Transverse colon (tissue), 4 donors: ENCODE measurements around the gene NSD2. TPM values are rescaled to one million over a fixed set of nuclear protein-coding genes. Genes with fewer than 3 reads are reported as not detected.

Experiments
- DNase-seq: peaks from one replicate; pipeline ENCODE4 v3.0.0-alpha.2; 2019
- H3K27ac ChIP-seq, 4 donors: fragments of 200-600 bp; sonication (generic); 2 replicates each; pipeline ENCODE4 v1.5.1; 2016 to 2018; ENCODE audit warnings: inconsistent platforms in 4 of 4
- H3K27me3 ChIP-seq: fragments of 200-600 bp; sonication (generic); 2 replicates; pipeline ENCODE4 v1.5.1; 2017; ENCODE audit warnings: inconsistent platforms
- H3K36me3 ChIP-seq, 4 donors: fragments of 200-600 bp; sonication (generic); 2 replicates each; pipeline ENCODE4 v1.5.1; 2017 to 2019; ENCODE audit warnings: inconsistent platforms in 4 of 4
- H3K4me1 ChIP-seq, 4 donors: fragments of 200-600 bp; sonication (generic); 2 replicates each; pipeline ENCODE4 v1.5.1; 2017 to 2020; ENCODE audit warnings: inconsistent platforms in 4 of 4
- H3K4me3 ChIP-seq, 4 donors: fragments of 200-600 bp; sonication (generic); 1 replicate in 1 of 4; 2 replicates in 3 of 4; pipeline versions ENCODE4 v1.5.1 to v1.6.1; 2017 to 2019; ENCODE audit warnings: inconsistent platforms in 4 of 4
- H3K9me3 ChIP-seq, 2 donors: fragments of 200-600 bp; sonication (generic); 2 replicates each; pipeline ENCODE4 v1.5.1; 2017 to 2019; ENCODE audit warnings: inconsistent platforms in 2 of 2
- CTCF ChIP-seq, 5 experiments: fragments of 200-600 bp in 3 of 5; fragments of 450-650 bp in 2 of 5; sonication (generic) in 3 of 5; IDR thresholded peaks; 1 replicate in 2 of 5; 2 replicates in 3 of 5; pipeline ENCODE4 v1.5.1; 2016 to 2017; ENCODE audit warnings: antibody characterized with exemption in 5 of 5, inconsistent platforms in 3 of 5, mild to moderate bottlenecking in 2 of 5, moderate library complexity in 1 of 5
- EP300 ChIP-seq: sonication (generic); formaldehyde crosslinking; IDR thresholded peaks from one replicate; pipeline ENCODE4 v1.6.1; 2017; ENCODE audit warnings: antibody characterized with exemption, low read depth
- POLR2A ChIP-seq: fragments of 450-650 bp; IDR thresholded peaks from one replicate; pipeline ENCODE4 v1.6.1; 2016; ENCODE audit warnings: antibody characterized with exemption, mild to moderate bottlenecking, moderate library complexity
- POLR2AphosphoS5 ChIP-seq, 3 donors: sonication (generic); formaldehyde crosslinking; IDR thresholded peaks; one replicate each; pipeline ENCODE4 v1.6.1; 2016; ENCODE audit warnings: antibody characterized with exemption in 3 of 3
- WGBS, 2 donors: methylation state at CpG; one replicate each; pipeline ENCODE4 v1.1.5; 2018; ENCODE audit warnings: low coverage in 1 of 2; 5-methylcytosine and 5-hydroxymethylcytosine counted together
- in situ Hi-C, 4 donors: fragments of 200-750 bp; cut with MboI; loops; one replicate each; pipeline versions ENCODE4 v1.15.0 to v1.15.1; 2017; ENCODE audit warnings: low sequenced_read_pairs in 3 of 4, low pct_ligation_motif_present in 1 of 4, low pct_unique_long_range_greater_than_20kb in 1 of 4
- intact Hi-C: fragments of 100-400 bp; cut with DNase I; formaldehyde crosslinking; loops from one replicate; pipeline ENCODE4 v1.15.1; 2023; ENCODE audit warnings: low total_unique reads
- total RNA-seq, 4 donors: library from RNA; depleted of rRNA; stranded (reverse); fragments of >200 nt; gene quantifications; one replicate each; pipeline ENCODE4 v1.1.0, GENCODE V29; 2016

Gene NSD2
- total RNA-seq, 4 donors from 2014 or later = 78.4 to 591 (median 158) TPM

DNA sequence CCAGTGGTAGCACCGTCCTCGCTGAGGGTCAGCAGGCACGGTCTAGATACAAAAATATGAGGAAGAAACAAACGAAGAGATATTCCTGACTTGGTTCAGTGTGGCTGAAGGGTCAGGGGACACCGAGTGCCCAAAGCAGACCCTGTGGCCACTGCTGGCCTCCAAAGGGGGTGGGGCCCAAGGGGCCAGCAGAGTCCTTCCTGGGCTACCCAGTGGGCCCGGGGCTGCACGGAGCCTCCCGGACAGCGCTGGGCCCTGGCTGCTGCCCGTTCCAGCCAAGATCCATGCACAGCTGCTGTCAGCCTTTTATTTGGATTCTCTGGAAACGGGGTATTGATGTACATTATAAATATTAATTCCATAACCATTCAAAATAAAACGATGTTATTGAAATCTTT is 117.1 kb downstream of the NSD2 start:
- no peaks in the 10 kb centered on the region for H3K27me3 ChIP-seq
- H3K36me3 ChIP-seq = peaks cover 0 to 46% (median 19%) of the 10 kb centered on the region in 4 donors
- TF ChIP-seq POLR2AphosphoS5 (IDR thresholded peaks at IDR 0.05) = no peak
- intact Hi-C loops (no loop called here), in situ Hi-C loops (no loop called here)
- H3K4me1 ChIP-seq = no peaks in the 10 kb centered on the region
- WGBS, 2 donors = 83 to 91% methylated on average over 2 to 12 of the region's 12 CpGs
- no peak overlapping the region for H3K27ac ChIP-seq
- no peak overlapping the region for H3K4me3 ChIP-seq
- H3K9me3 ChIP-seq = no peaks in the 10 kb centered on the region
- no peak for DNase-seq

GRCh38 chr4:1989533-1990347 is 118.5 kb downstream of the NSD2 start:
- peaks cover 0 to 43% (median 15%) of the 10 kb centered on the region in 4 donors for H3K36me3 ChIP-seq
- DNase-seq = no peak
- H3K4me3 ChIP-seq = no peak overlapping the region
- whole genome bisulfite sequencing, 2 donors = 95% methylated on average over 33 of the region's 33 CpGs; no CpG with 5 or more reads in 1 of the 2 donors
- intact Hi-C loops (no loop called here), in situ Hi-C loops (no loop called here)
- no peaks in the 10 kb centered on the region for H3K9me3 ChIP-seq
- no peaks in the 10 kb centered on the region for H3K27me3 ChIP-seq
- no peaks in the 10 kb centered on the region for H3K4me1 ChIP-seq
- TF ChIP-seq EP300 (no peak), POLR2A (no peak), CTCF (IDR thresholded peaks at IDR 0.05) (no peak), POLR2AphosphoS5 (IDR thresholded peaks at IDR 0.05) (no peak)
- no peak overlapping the region for H3K27ac ChIP-seq

DNA sequence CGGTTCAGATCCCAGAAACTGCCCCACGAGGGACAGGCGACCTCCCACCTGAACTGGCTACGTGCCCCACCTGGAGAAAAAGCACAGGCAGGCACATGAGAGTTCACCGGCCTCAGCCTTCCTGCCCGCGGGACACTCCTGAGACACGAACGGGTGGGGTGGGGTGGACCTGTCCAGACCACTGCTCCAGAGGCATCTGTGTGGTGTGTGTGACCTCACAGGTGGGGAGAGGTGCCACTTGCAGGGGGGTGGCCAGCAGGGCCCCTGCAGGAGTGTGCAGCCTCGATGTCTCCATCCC is 119.1 kb downstream of the NSD2 start:
- WGBS, 2 donors = 94% methylated on average over 10 of the region's 10 CpGs; no CpG with 5 or more reads in 1 of the 2 donors
- no peak overlapping the region for H3K27ac ChIP-seq
- in situ Hi-C loops (no loop called here), intact Hi-C loops (no loop called here)
- no peak for DNase-seq
- no peaks in the 10 kb centered on the region for H3K9me3 ChIP-seq
- peaks cover 0 to 43% (median 13%) of the 10 kb centered on the region in 4 donors for H3K36me3 ChIP-seq
- no peak overlapping the region for H3K4me3 ChIP-seq
- H3K4me1 ChIP-seq = no peaks in the 10 kb centered on the region
- TF ChIP-seq POLR2A (no peak), EP300 (no peak), POLR2AphosphoS5 (IDR thresholded peaks at IDR 0.05) (no peak), CTCF (IDR thresholded peaks at IDR 0.05) (no peak)
- H3K27me3 ChIP-seq = no peaks in the 10 kb centered on the region

GRCh38 chr4:1990676-1991075 is 119.5 kb downstream of the NSD2 start:
- no peak for DNase-seq
- in situ Hi-C loops = no loop called here
- 92 to 100% methylated on average over 4 to 5 of the region's 5 CpGs for WGBS, 2 donors
- Histone ChIP-seq H3K9me3 (no peaks in the 10 kb centered on the region), H3K4me3 (no peak overlapping the region), H3K27ac (no peak overlapping the region), H3K27me3 (no peaks in the 10 kb centered on the region), H3K36me3 (peaks cover 0 to 41% (median 10%) of the 10 kb centered on the region in 4 donors), H3K4me1 (no peaks in the 10 kb centered on the region)
- intact Hi-C loops = no loop called here
- TF ChIP-seq CTCF (IDR thresholded peaks at IDR 0.05) = no peak
- no peak for TF ChIP-seq POLR2AphosphoS5 (IDR thresholded peaks at IDR 0.05)
- no peak for TF ChIP-seq EP300
- TF ChIP-seq POLR2A = no peak
